Panc1 (cell line): Measurements from ENCODE around the gene CCDC57. TPM values are rescaled to one million over a fixed set of nuclear protein-coding genes. Genes with fewer than 3 reads are reported as not detected.

Experiments
- ATAC-seq: fragments of 200-7000 bp; cut with Tn5 transposase; 2 replicates; pipeline ENCODE4 v1.9.1; 2020; ENCODE audit warnings: mild to moderate bottlenecking, moderate library complexity
- BruUV-seq: library from RNA; stranded (reverse); fragments of 400-500 nt; replicated peaks from 2 replicates; lab custom pipeline; 2021; lab: Mats Ljungman, UMichigan
- CTCF ChIA-PET: fragments of 300-600 bp; sonication (Branson Sonifier 250); formaldehyde crosslinking; loops from one replicate; lab custom pipeline; 2022; ENCODE audit warnings: antibody characterized with exemption; lab: Charles Lee
- POLR2A ChIA-PET: fragments of 300-600 bp; sonication (Branson Sonifier 250); formaldehyde crosslinking; loops from one replicate; lab custom pipeline; 2022; ENCODE audit warnings: antibody characterized with exemption; lab: Charles Lee
- DNase-seq: peaks from one replicate; pipeline ENCODE4 v3.0.0-alpha.2; 2010; ENCODE audit warnings: low read depth, low spot score
- H3K27ac ChIP-seq: 2 replicates; pipeline ENCODE4 v1.5.1; 2011; ENCODE audit warnings: mild to moderate bottlenecking, low read length, inconsistent platforms
- H3K27me3 ChIP-seq: fragments of 200-500 bp; sonication (Bioruptor generic); 2 replicates; pipeline ENCODE4 v1.6.0; 2014; ENCODE audit warnings: low read length, inconsistent platforms; ENCODE audit not compliant: control insufficient read depth, insufficient read depth
- H3K36me3 ChIP-seq: fragments of 200-500 bp; sonication (Bioruptor generic); 2 replicates; pipeline ENCODE4 v1.5.1; 2014; ENCODE audit warnings: inconsistent platforms, mild to moderate bottlenecking, low read length, moderate library complexity; ENCODE audit not compliant: control insufficient read depth, insufficient read depth
- H3K4me1 ChIP-seq: 2 replicates; pipeline ENCODE4 v1.5.1; 2011; ENCODE audit warnings: inconsistent platforms, mild to moderate bottlenecking, low read length, moderate library complexity; ENCODE audit not compliant: control insufficient read depth, insufficient read depth
- H3K4me3 ChIP-seq, 2 experiments: 2 replicates each; pipeline ENCODE4 v1.5.1; 2011 to 2012; ENCODE audit warnings: low read depth in 2 of 2, low read length in 2 of 2, mild to moderate bottlenecking in 2 of 2, inconsistent platforms in 1 of 2, moderate library complexity in 1 of 2
- H3K9me3 ChIP-seq: fragments of 200-500 bp; sonication (Bioruptor generic); 2 replicates; pipeline ENCODE4 v1.5.1; 2014; ENCODE audit warnings: low read depth, mild to moderate bottlenecking, inconsistent platforms, low read length, moderate library complexity; ENCODE audit not compliant: control insufficient read depth, insufficient read depth
- POLR2AphosphoS5 ChIP-seq: IDR thresholded peaks from 2 replicates; pipeline ENCODE4 v1.6.1; 2012; ENCODE audit warnings: mild to moderate bottlenecking, low read depth, low read length, moderate library complexity
- SIN3A ChIP-seq: IDR thresholded peaks from 2 replicates; pipeline ENCODE4 v1.6.1; 2012; ENCODE audit warnings: low read depth, mild to moderate bottlenecking, low read length, moderate library complexity, borderline replicate concordance; ENCODE audit not compliant: insufficient read depth
- TCF7L2 ChIP-seq: IDR thresholded peaks from 2 replicates; pipeline ENCODE4 v1.6.1; 2011; ENCODE audit warnings: mild to moderate bottlenecking, low read depth, low read length, inconsistent platforms
- in situ Hi-C: cut with HindIII; loops from 2 replicates; pipeline ENCODE4 v1.10.0; 2016; ENCODE audit warnings: low sequenced_read_pairs, low pct_unique_long_range_greater_than_20kb
- intact Hi-C: fragments of 100-400 bp; cut with micrococcal nuclease; formaldehyde crosslinking; loops from one replicate; pipeline ENCODE4 v1.10.0; 2022; ENCODE audit not compliant: unreplicated experiment
- total RNA-seq: library from RNA; stranded (reverse); gene quantifications from one replicate; pipeline ENCODE4 v1.2.1, GENCODE V29; 2021; ENCODE audit not compliant: unreplicated experiment
- TF ChIP-seq, protein P1 (sequence below): fragments of 450-650 bp; IDR thresholded peaks from 2 replicates; pipeline ENCODE4 v1.5.1; 2017; ENCODE audit warnings: mild to moderate bottlenecking
- TF ChIP-seq, protein P2 (sequence below), 2 experiments: IDR thresholded peaks; 2 replicates each; pipeline ENCODE4 v1.6.1; 2011 to 2012; ENCODE audit warnings: low read depth in 2 of 2, control low read depth in 1 of 2, low read length in 1 of 2, mild to moderate bottlenecking in 1 of 2, moderate library complexity in 1 of 2; ENCODE audit not compliant: insufficient read depth in 1 of 2

Gene CCDC57
- total RNA-seq, 1 experiment from 2014 or later = 63.6 TPM

DNA sequence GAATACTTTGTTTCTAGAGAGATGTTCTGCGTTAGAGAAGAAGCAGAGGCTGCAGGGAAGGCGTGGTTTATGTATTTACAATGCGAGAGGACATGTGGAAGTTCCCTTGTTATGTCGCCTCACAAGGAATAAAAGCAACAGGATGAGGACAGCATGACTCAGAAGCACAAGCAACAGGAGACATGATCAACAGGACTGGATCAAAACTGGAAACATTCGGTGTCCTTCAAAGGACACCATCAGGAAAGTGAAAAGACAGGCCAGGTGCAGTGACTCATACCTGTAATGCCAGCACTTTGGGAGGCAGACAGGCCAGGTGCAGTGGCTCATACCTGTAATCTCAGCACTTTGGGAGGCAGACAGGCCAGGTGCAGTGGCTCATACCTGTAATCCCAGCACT lies 52.6 kb downstream of the CCDC57 start:
- CTCF ChIA-PET = no interaction called here
- Histone ChIP-seq H3K27me3 (no peaks in the 10 kb centered on the region), H3K27ac (no peak overlapping the region), H3K9me3 (no peaks in the 10 kb centered on the region), H3K36me3 (peaks cover 4% of the 10 kb centered on the region), H3K4me1 (no peaks in the 10 kb centered on the region), H3K4me3 (no peak overlapping the region)
- ATAC-seq = no peak
- no TSS peak for BruUV-seq
- in situ Hi-C loops (no loop called here), intact Hi-C loops (no loop called here)
- DNase-seq = no peak
- POLR2A ChIA-PET = no interaction called here
- no peak for TF ChIP-seq SIN3A
- TF ChIP-seq, protein P1, sequence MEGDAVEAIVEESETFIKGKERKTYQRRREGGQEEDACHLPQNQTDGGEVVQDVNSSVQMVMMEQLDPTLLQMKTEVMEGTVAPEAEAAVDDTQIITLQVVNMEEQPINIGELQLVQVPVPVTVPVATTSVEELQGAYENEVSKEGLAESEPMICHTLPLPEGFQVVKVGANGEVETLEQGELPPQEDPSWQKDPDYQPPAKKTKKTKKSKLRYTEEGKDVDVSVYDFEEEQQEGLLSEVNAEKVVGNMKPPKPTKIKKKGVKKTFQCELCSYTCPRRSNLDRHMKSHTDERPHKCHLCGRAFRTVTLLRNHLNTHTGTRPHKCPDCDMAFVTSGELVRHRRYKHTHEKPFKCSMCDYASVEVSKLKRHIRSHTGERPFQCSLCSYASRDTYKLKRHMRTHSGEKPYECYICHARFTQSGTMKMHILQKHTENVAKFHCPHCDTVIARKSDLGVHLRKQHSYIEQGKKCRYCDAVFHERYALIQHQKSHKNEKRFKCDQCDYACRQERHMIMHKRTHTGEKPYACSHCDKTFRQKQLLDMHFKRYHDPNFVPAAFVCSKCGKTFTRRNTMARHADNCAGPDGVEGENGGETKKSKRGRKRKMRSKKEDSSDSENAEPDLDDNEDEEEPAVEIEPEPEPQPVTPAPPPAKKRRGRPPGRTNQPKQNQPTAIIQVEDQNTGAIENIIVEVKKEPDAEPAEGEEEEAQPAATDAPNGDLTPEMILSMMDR = no peak
- TF ChIP-seq, protein P2, sequence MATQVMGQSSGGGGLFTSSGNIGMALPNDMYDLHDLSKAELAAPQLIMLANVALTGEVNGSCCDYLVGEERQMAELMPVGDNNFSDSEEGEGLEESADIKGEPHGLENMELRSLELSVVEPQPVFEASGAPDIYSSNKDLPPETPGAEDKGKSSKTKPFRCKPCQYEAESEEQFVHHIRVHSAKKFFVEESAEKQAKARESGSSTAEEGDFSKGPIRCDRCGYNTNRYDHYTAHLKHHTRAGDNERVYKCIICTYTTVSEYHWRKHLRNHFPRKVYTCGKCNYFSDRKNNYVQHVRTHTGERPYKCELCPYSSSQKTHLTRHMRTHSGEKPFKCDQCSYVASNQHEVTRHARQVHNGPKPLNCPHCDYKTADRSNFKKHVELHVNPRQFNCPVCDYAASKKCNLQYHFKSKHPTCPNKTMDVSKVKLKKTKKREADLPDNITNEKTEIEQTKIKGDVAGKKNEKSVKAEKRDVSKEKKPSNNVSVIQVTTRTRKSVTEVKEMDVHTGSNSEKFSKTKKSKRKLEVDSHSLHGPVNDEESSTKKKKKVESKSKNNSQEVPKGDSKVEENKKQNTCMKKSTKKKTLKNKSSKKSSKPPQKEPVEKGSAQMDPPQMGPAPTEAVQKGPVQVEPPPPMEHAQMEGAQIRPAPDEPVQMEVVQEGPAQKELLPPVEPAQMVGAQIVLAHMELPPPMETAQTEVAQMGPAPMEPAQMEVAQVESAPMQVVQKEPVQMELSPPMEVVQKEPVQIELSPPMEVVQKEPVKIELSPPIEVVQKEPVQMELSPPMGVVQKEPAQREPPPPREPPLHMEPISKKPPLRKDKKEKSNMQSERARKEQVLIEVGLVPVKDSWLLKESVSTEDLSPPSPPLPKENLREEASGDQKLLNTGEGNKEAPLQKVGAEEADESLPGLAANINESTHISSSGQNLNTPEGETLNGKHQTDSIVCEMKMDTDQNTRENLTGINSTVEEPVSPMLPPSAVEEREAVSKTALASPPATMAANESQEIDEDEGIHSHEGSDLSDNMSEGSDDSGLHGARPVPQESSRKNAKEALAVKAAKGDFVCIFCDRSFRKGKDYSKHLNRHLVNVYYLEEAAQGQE (IDR thresholded peaks at IDR 0.05; ENCODE audit: insufficient read depth in 1 of 2, low read depth in 2 of 2, low read length in 1 of 2) = no peak
- no peak for TF ChIP-seq POLR2AphosphoS5
- TF ChIP-seq TCF7L2 = no peak

DNA sequence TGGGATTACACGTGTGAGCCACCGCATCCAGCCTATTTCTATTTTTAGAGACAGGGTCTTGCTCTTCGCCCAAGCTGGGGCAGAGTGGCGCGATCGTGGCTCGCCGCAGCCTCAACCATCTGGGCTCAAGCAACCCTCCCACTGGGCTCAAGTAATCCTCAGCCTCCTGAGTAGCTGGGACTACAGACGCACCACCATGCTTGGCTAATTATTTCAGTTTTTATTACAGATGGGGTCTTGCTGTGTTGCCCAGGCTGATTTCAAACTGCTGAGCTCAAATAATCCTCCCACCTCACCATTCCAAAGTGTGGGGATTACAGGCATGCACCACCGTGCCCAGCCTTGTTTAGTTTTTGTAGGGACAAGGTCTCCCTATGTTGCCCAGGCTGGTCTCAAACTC lies 53.8 kb downstream of the CCDC57 start:
- ChIA-PET POLR2A (no interaction called here), CTCF (no interaction called here)
- no peak for DNase-seq
- H3K27me3 ChIP-seq = no peaks in the 10 kb centered on the region
- in situ Hi-C loops (no loop called here), intact Hi-C loops (no loop called here)
- no peak for ATAC-seq
- H3K4me3 ChIP-seq = no peak overlapping the region
- H3K9me3 ChIP-seq = no peaks in the 10 kb centered on the region
- TF ChIP-seq SIN3A = no peak
- TF ChIP-seq TCF7L2 = no peak
- TF ChIP-seq, protein P1 = no peak
- TF ChIP-seq POLR2AphosphoS5 = no peak
- TF ChIP-seq, protein P2 (IDR thresholded peaks at IDR 0.05; ENCODE audit: insufficient read depth in 1 of 2, low read depth in 2 of 2, low read length in 1 of 2) = no peak
- peaks cover 4% of the 10 kb centered on the region for H3K36me3 ChIP-seq
- no TSS peak for BruUV-seq
- no peak overlapping the region for H3K27ac ChIP-seq
- H3K4me1 ChIP-seq = 0 out of 2 replicates have a peak, but pooled peaks cover 5% of the 10 kb centered on the region
